HG03196 (cell line): ENCODE data around the gene STARD10.

Experiments used
- ATAC-seq: cut with Tn5 transposase; IDR thresholded peaks from one replicate; pipeline ENCODE4 v1.9.1; 2021; ENCODE audit not compliant: unreplicated experiment

Gene STARD10

GRCh38 chr11:72711141-72711540, 82.7 kb downstream of the STARD10 start:
- ATAC-seq, result no peak

- no peak for ATAC-seq
These were observed 83.6 kb downstream of the STARD10 start for GRCh38 chr11:72710278-72710677.

GRCh38 chr11:72709478-72710238, 84.2 kb downstream of the STARD10 start:
- no peak for ATAC-seq

- ATAC-seq, result no peak
These were observed 86.8 kb downstream of the STARD10 start for GRCh38 chr11:72707032-72707431.

- no peak for ATAC-seq
These were observed 87.3 kb downstream of the STARD10 start for GRCh38 chr11:72706579-72706978.

- ATAC-seq, result no peak
These were observed 88.1 kb downstream of the STARD10 start for GRCh38 chr11:72705442-72706365.

GRCh38 chr11:72704783-72705265, 89.0 kb downstream of the STARD10 start:
- no peak for ATAC-seq
